Keratinocyte (primary cell): ENCODE results near the gene SFSWAP. TPM values are rescaled to one million over a fixed set of nuclear protein-coding genes. Genes with fewer than 3 reads are reported as not detected.

Source experiments
- DNase-seq: peaks from one replicate; pipeline ENCODE4 v3.0.0-alpha.2; 2011; ENCODE audit warnings: low read depth, missing footprints, low spot score
- FAIRE-seq: peaks from 2 replicates; lab custom pipeline; 2011; peaks lifted over from hg19 to GRCh38; lab: Jason Lieb, UNC
- H2AFZ ChIP-seq: 2 replicates; pipeline ENCODE4 v1.6.0; 2012; ENCODE audit warnings: low read length, control low read depth, inconsistent platforms; ENCODE audit not compliant: control insufficient read depth
- H3K27ac ChIP-seq: 2 replicates; pipeline ENCODE4 v1.5.1; 2011; ENCODE audit warnings: low read length; ENCODE audit not compliant: control insufficient read depth, insufficient read depth
- H3K27me3 ChIP-seq: 3 replicates; pipeline ENCODE4 v1.6.0; 2011; ENCODE audit warnings: low read length; ENCODE audit not compliant: control insufficient read depth, insufficient read depth; ENCODE audit errors: extremely low read depth
- H3K36me3 ChIP-seq, 2 experiments: 2 replicates in 1 of 2; 3 replicates in 1 of 2; pipeline ENCODE4 v1.5.1; 2011; ENCODE audit warnings: low read length in 2 of 2, mild to moderate bottlenecking in 1 of 2; ENCODE audit not compliant: control insufficient read depth in 2 of 2, insufficient read depth in 2 of 2; ENCODE audit errors: extremely low read depth in 1 of 2
- H3K4me1 ChIP-seq: 3 replicates; pipeline ENCODE4 v1.5.1; 2011; ENCODE audit warnings: low read length; ENCODE audit not compliant: control insufficient read depth, insufficient read depth; ENCODE audit errors: extremely low read depth
- H3K4me2 ChIP-seq: 3 replicates; pipeline ENCODE4 v1.6.0; 2011; ENCODE audit warnings: low read depth, low read length; ENCODE audit not compliant: control insufficient read depth, insufficient read depth; ENCODE audit errors: extremely low read depth
- H3K4me3 ChIP-seq, 3 experiments: fragments of 200-600 bp in 1 of 3; sonication (generic) in 1 of 3; 2 replicates in 2 of 3; 3 replicates in 1 of 3; pipeline ENCODE4 v1.5.1; 2011 to 2016; ENCODE audit warnings: low read length in 3 of 3, mild to moderate bottlenecking in 3 of 3, control low read depth in 2 of 3, inconsistent platforms in 1 of 3, low read depth in 1 of 3, mixed read lengths in 1 of 3, mixed run types in 1 of 3, moderate library complexity in 1 of 3; ENCODE audit not compliant: control insufficient read depth in 2 of 3, insufficient read depth in 2 of 3; ENCODE audit errors: extremely low read depth in 1 of 3
- H3K79me2 ChIP-seq: 2 replicates; pipeline ENCODE4 v1.6.0; 2012; ENCODE audit warnings: low read length; ENCODE audit not compliant: control insufficient read depth, insufficient read depth
- H3K9ac ChIP-seq: 3 replicates; pipeline ENCODE4 v1.6.0; 2011; ENCODE audit warnings: low read length; ENCODE audit not compliant: control insufficient read depth, insufficient read depth; ENCODE audit errors: extremely low read depth
- H3K9me1 ChIP-seq: 3 replicates; pipeline ENCODE4 v1.6.0; 2011; ENCODE audit warnings: low read length; ENCODE audit not compliant: control insufficient read depth, insufficient read depth; ENCODE audit errors: extremely low read depth
- H3K9me3 ChIP-seq: 2 replicates; pipeline ENCODE4 v1.5.1; 2012; ENCODE audit warnings: low read depth, low read length; ENCODE audit not compliant: control insufficient read depth
- H4K20me1 ChIP-seq: 3 replicates; pipeline ENCODE4 v1.6.0; 2011; ENCODE audit warnings: low read length; ENCODE audit not compliant: control insufficient read depth, insufficient read depth; ENCODE audit errors: extremely low read depth
- CTCF ChIP-seq, 3 experiments: IDR thresholded peaks in 1 of 3; conservative IDR thresholded peaks in 1 of 3; optimal IDR thresholded peaks in 1 of 3; 2 replicates in 2 of 3; 3 replicates in 1 of 3; pipeline versions ENCODE3 to v1.5.1; 2011; ENCODE audit warnings: low read length in 3 of 3, mild to moderate bottlenecking in 3 of 3, moderate library complexity in 2 of 3, control low read depth in 1 of 3, inconsistent platforms in 1 of 3; ENCODE audit not compliant: insufficient read depth in 2 of 3; ENCODE audit errors: extremely low read depth in 1 of 3
- EZH2 ChIP-seq: IDR thresholded peaks from one replicate; pipeline ENCODE4 v1.6.1; 2012; ENCODE audit warnings: inconsistent platforms, mild to moderate bottlenecking, low read length, moderate library complexity
- dilution Hi-C: fragments of 300-500 bp; cut with MboI; formaldehyde crosslinking; loops from one replicate; pipeline ENCODE4 v1.7.0; 2020; ENCODE audit warnings: low sequenced_read_pairs; ENCODE audit not compliant: extremely low pct_ligation_motif_present
- polyA plus RNA-seq, 5 experiments: library from polyadenylated mRNA; depleted of rRNA in 3 of 5; stranded (reverse) in 3 of 5; stranded (forward) in 1 of 5; unstranded in 1 of 5; fragments of >200 nt; gene quantifications; 1 replicate in 1 of 5; 2 replicates in 3 of 5; 3 replicates in 1 of 5; pipeline versions ENCODE4 v1.2.1 to v1.2.3, GENCODE V29; 2011 to 2012; ENCODE audit warnings: missing spikeins in 2 of 5, low read depth in 1 of 5, low replicate concordance in 1 of 5

SFSWAP gene
- polyA plus RNA-seq, 1 donor (not counting 4 experiments of a cell fraction or from before 2014, with no cell fraction given) = 13.1 TPM

GRCh38 chr12:131687346-131688125 lies 23.4 kb upstream of the SFSWAP start:
- TF ChIP-seq CTCF (optimal IDR thresholded peaks at IDR 0.05 in 1 of 3, IDR thresholded peaks at IDR 0.05 in 1 of 3, conservative IDR thresholded peaks at IDR 0.05 in 1 of 3; ENCODE audit: extremely low read depth in 1 of 3, insufficient read depth in 2 of 3, low read length in 3 of 3) = no peak
- no peak for TF ChIP-seq EZH2

GRCh38 chr12:131688131-131688844 lies 22.6 kb upstream of the SFSWAP start:
- FAIRE-seq = no peak
- H3K9ac ChIP-seq = no peak overlapping the region
- no peaks in the 10 kb centered on the region for H3K36me3 ChIP-seq
- H3K27me3 ChIP-seq = no peaks in the 10 kb centered on the region
- H4K20me1 ChIP-seq = no peaks in the 10 kb centered on the region
- H3K27ac ChIP-seq = no peak overlapping the region
- H3K9me1 ChIP-seq = no peaks in the 10 kb centered on the region
- H3K4me3 ChIP-seq = no peak overlapping the region
- no peaks in the 10 kb centered on the region for H3K79me2 ChIP-seq
- no peak for DNase-seq
- no peak overlapping the region for H3K4me2 ChIP-seq
- H3K4me1 ChIP-seq = no peaks in the 10 kb centered on the region
- TF ChIP-seq EZH2 (no peak), CTCF (optimal IDR thresholded peaks at IDR 0.05 in 1 of 3, IDR thresholded peaks at IDR 0.05 in 1 of 3, conservative IDR thresholded peaks at IDR 0.05 in 1 of 3; ENCODE audit: extremely low read depth in 1 of 3, insufficient read depth in 2 of 3, low read length in 3 of 3) (no peak)
- no peak overlapping the region for H2AFZ ChIP-seq
- H3K9me3 ChIP-seq = peaks cover 8% of the 10 kb centered on the region
- dilution Hi-C loops = no loop called here

More at GRCh38 chr12:131687346-131688125, 23.4 kb upstream of the SFSWAP start:
- Histone ChIP-seq H3K27me3 (no peaks in the 10 kb centered on the region), H3K9me3 (peaks cover 8% of the 10 kb centered on the region), H3K4me2 (no peak overlapping the region), H3K9me1 (no peaks in the 10 kb centered on the region), H3K36me3 (no peaks in the 10 kb centered on the region), H3K4me3 (no peak overlapping the region), H3K9ac (no peak overlapping the region), H3K4me1 (no peaks in the 10 kb centered on the region), H4K20me1 (no peaks in the 10 kb centered on the region), H2AFZ (no peak overlapping the region), H3K27ac (no peak overlapping the region), H3K79me2 (no peaks in the 10 kb centered on the region)
- FAIRE-seq (no peak), DNase-seq (no peak)
- dilution Hi-C loops = no loop called here
